MM.1S (cell line): ENCODE data around the gene AUP1.

ENCODE experiments used
- DNase-seq: peaks from one replicate; pipeline ENCODE4 v3.0.0-alpha.2; 2015
- H2AFZ ChIP-seq: fragments of 300-600 bp; sonication (generic); 2 replicates; pipeline ENCODE4 v1.6.0; 2016; ENCODE audit warnings: antibody characterized with exemption, low read length
- H3F3A ChIP-seq: fragments of 300-600 bp; sonication (generic); 2 replicates; pipeline ENCODE4 v1.6.1; 2016; ENCODE audit warnings: mild to moderate bottlenecking, antibody characterized with exemption, low read length, moderate library complexity, mixed read lengths; ENCODE audit not compliant: insufficient read depth
- H3K27ac ChIP-seq: fragments of 300-600 bp; sonication (generic); 2 replicates; pipeline ENCODE4 v1.5.1; 2016; ENCODE audit warnings: mild to moderate bottlenecking, low read length
- H3K27me3 ChIP-seq: fragments of 300-600 bp; sonication (generic); replicated peaks from 2 replicates; pipeline ENCODE4 v1.6.0; 2016; ENCODE audit warnings: low read length; ENCODE audit not compliant: insufficient read depth
- H3K36me3 ChIP-seq: fragments of 300-600 bp; sonication (generic); replicated peaks from 2 replicates; pipeline ENCODE4 v1.6.1; 2016; ENCODE audit warnings: mild to moderate bottlenecking, low read length, mixed read lengths; ENCODE audit not compliant: insufficient read depth
- H3K4me1 ChIP-seq: fragments of 300-600 bp; sonication (generic); 2 replicates; pipeline ENCODE4 v1.6.1; 2016; ENCODE audit warnings: low read length, mixed read lengths
- H3K4me2 ChIP-seq: fragments of 300-600 bp; sonication (generic); 2 replicates; pipeline ENCODE4 v1.6.0; 2016; ENCODE audit warnings: low read depth, low read length
- H3K4me3 ChIP-seq: fragments of 300-600 bp; sonication (generic); 2 replicates; pipeline ENCODE4 v1.5.1; 2016; ENCODE audit warnings: low read length, mixed read lengths
- H3K79me2 ChIP-seq: fragments of 300-600 bp; sonication (generic); 2 replicates; pipeline ENCODE4 v1.6.1; 2016; ENCODE audit warnings: mixed run types, low read length, mixed read lengths
- H3K9ac ChIP-seq: fragments of 300-600 bp; sonication (generic); 2 replicates; pipeline ENCODE4 v1.6.1; 2016; ENCODE audit warnings: low read length, mixed read lengths
- H3K9me2 ChIP-seq: fragments of 300-600 bp; sonication (generic); replicated peaks from 2 replicates; pipeline ENCODE4 v1.6.1; 2016; ENCODE audit warnings: mild to moderate bottlenecking, low read length, mixed read lengths; ENCODE audit not compliant: insufficient read depth
- H3K9me3 ChIP-seq: fragments of 300-600 bp; sonication (generic); replicated peaks from 2 replicates; pipeline ENCODE4 v1.6.1; 2016; ENCODE audit warnings: mild to moderate bottlenecking, low read length, mixed read lengths; ENCODE audit not compliant: insufficient read depth
- H4K20me1 ChIP-seq: fragments of 300-600 bp; sonication (generic); 2 replicates; pipeline ENCODE4 v1.6.1; 2016; ENCODE audit warnings: mild to moderate bottlenecking, low read length, moderate library complexity, mixed read lengths; ENCODE audit not compliant: insufficient read depth
- CTCF ChIP-seq: fragments of 300-600 bp; sonication (generic); IDR thresholded peaks from 2 replicates; pipeline ENCODE4 v1.5.1; 2016; ENCODE audit warnings: antibody characterized with exemption, low read length, mixed read lengths
- EZH2 ChIP-seq: fragments of 300-600 bp; sonication (generic); optimal IDR thresholded peaks from 2 replicates; pipeline ENCODE3; 2017; ENCODE audit warnings: low read depth, mild to moderate bottlenecking, antibody characterized with exemption, low read length, mixed read lengths
- EZH2phosphoT487 ChIP-seq: fragments of 300-600 bp; sonication (generic); IDR thresholded peaks from 2 replicates; pipeline ENCODE4 v1.6.1; 2018; ENCODE audit warnings: antibody characterized with exemption, low read length

AUP1 gene

GRCh38 chr2:74569686-74570085 lies 40.2 kb upstream of the AUP1 start:
- DNase-seq, result no peak
- Histone ChIP-seq H3K9ac (no peak overlapping the region), H3K9me3 (no peaks in the 10 kb centered on the region), H3K79me2 (no peaks in the 10 kb centered on the region), H4K20me1 (no peaks in the 10 kb centered on the region), H3K27me3 (no peaks in the 10 kb centered on the region), H3K36me3 (no peaks in the 10 kb centered on the region), H3K4me1 (peaks cover 20% of the 10 kb centered on the region), H3F3A (peaks cover 10% of the 10 kb centered on the region), H3K9me2 (no peaks in the 10 kb centered on the region), H3K27ac (no peak overlapping the region), H3K4me2 (no peak overlapping the region), H2AFZ (no peak overlapping the region), H3K4me3 (no peak overlapping the region)
- no peak for TF ChIP-seq CTCF
- no peak for TF ChIP-seq EZH2phosphoT487

GRCh38 chr2:74567881-74568280 lies 38.4 kb upstream of the AUP1 start:
- H3K9ac ChIP-seq, result no peak overlapping the region

GRCh38 chr2:74566754-74567085 lies 37.2 kb upstream of the AUP1 start:
- Histone ChIP-seq H3K4me3 (no peak overlapping the region), H3K9me2 (no peaks in the 10 kb centered on the region), H3K9ac (no peak overlapping the region), H3K36me3 (no peaks in the 10 kb centered on the region), H3K79me2 (no peaks in the 10 kb centered on the region), H3K4me2 (0 out of 2 replicates have a peak overlapping the region, but pooled peaks have one; percentile 6), H3K27ac (no peak overlapping the region), H3K27me3 (no peaks in the 10 kb centered on the region; the same call in 1 of the 2 replicates), H3K9me3 (no peaks in the 10 kb centered on the region), H2AFZ (no peak overlapping the region), H4K20me1 (no peaks in the 10 kb centered on the region), H3K4me1 (peaks cover 12% of the 10 kb centered on the region), H3F3A (no peaks in the 10 kb centered on the region)
- DNase-seq, result no peak
- TF ChIP-seq EZH2phosphoT487 (no peak), EZH2 (no peak), CTCF (no peak)

More at GRCh38 chr2:74567881-74568280, 38.4 kb upstream of the AUP1 start:
- no peak overlapping the region for H3K27ac ChIP-seq
- H3K4me1 ChIP-seq, result peaks cover 12% of the 10 kb centered on the region
- no peaks in the 10 kb centered on the region for H3K9me3 ChIP-seq
- H3K4me2 ChIP-seq, result no peak overlapping the region
- no peaks in the 10 kb centered on the region for H3K27me3 ChIP-seq
- H2AFZ ChIP-seq, result no peak overlapping the region
- H3K79me2 ChIP-seq, result no peaks in the 10 kb centered on the region
- no peak for DNase-seq
- TF ChIP-seq EZH2 (no peak), EZH2phosphoT487 (no peak), CTCF (no peak)
- H3K36me3 ChIP-seq, result no peaks in the 10 kb centered on the region
- no peaks in the 10 kb centered on the region for H3F3A ChIP-seq
- no peaks in the 10 kb centered on the region for H3K9me2 ChIP-seq
- H3K4me3 ChIP-seq, result no peak overlapping the region
- H4K20me1 ChIP-seq, result no peaks in the 10 kb centered on the region
